RWPE2 (cell line): ENCODE measurements around the gene DUSP2.

Experiments used
- ATAC-seq: fragments of 200-7000 bp; cut with Tn5 transposase; 3 replicates; pipeline ENCODE4 v1.9.1; 2021; ENCODE audit warnings: low read depth
- DNase-seq: peaks from one replicate; pipeline ENCODE4 v3.0.0-alpha.2; 2020; ENCODE audit warnings: low spot score
- H3K27ac ChIP-seq: fragments of 450-650 bp; 2 replicates; pipeline ENCODE4 v1.5.1; 2017; ENCODE audit warnings: mild to moderate bottlenecking; ENCODE audit not compliant: poor library complexity, severe bottlenecking
- H3K27me3 ChIP-seq: fragments of 250-450 bp; sonication (Bioruptor Pico); 2 replicates; pipeline ENCODE4 v1.5.1; 2021; ENCODE audit warnings: mild to moderate bottlenecking, moderate library complexity; ENCODE audit not compliant: insufficient read depth, poor library complexity, severe bottlenecking
- H3K36me3 ChIP-seq: fragments of 250-450 bp; sonication (Bioruptor Pico); 2 replicates; pipeline ENCODE4 v1.5.1; 2020; ENCODE audit warnings: low read depth, mild to moderate bottlenecking, moderate library complexity
- H3K4me1 ChIP-seq: fragments of 250-450 bp; sonication (Bioruptor Pico); 2 replicates; pipeline ENCODE4 v1.5.1; 2021; ENCODE audit warnings: mild to moderate bottlenecking, moderate library complexity; ENCODE audit not compliant: insufficient read depth, poor library complexity, severe bottlenecking
- H3K4me3 ChIP-seq: fragments of 250-450 bp; sonication (Bioruptor Pico); 2 replicates; pipeline ENCODE4 v1.5.1; 2021; ENCODE audit warnings: mild to moderate bottlenecking, moderate library complexity; ENCODE audit not compliant: severe bottlenecking
- H3K9me3 ChIP-seq: fragments of 250-450 bp; sonication (Bioruptor Pico); 2 replicates; pipeline ENCODE4 v1.5.1; 2021; ENCODE audit warnings: mild to moderate bottlenecking, moderate library complexity; ENCODE audit not compliant: severe bottlenecking
- CTCF ChIP-seq: fragments of 450-650 bp; IDR thresholded peaks from one replicate; pipeline ENCODE4 v1.5.1; 2017; ENCODE audit warnings: mild to moderate bottlenecking, moderate library complexity; ENCODE audit not compliant: poor library complexity, severe bottlenecking

The DUSP2 gene

GRCh38 chr2:96170626-96171025, 25.4 kb upstream of the DUSP2 start:
- Histone ChIP-seq H3K27ac (no peak overlapping the region), H3K9me3 (no peaks in the 10 kb centered on the region), H3K4me3 (no peak overlapping the region), H3K27me3 (no peaks in the 10 kb centered on the region), H3K4me1 (no peaks in the 10 kb centered on the region), H3K36me3 (no peaks in the 10 kb centered on the region)
- ATAC-seq: no peak
- no peak for DNase-seq
- TF ChIP-seq CTCF: no peak

- Histone ChIP-seq H3K4me3 (no peak overlapping the region), H3K27ac (no peak overlapping the region), H3K27me3 (no peaks in the 10 kb centered on the region), H3K36me3 (no peaks in the 10 kb centered on the region), H3K4me1 (no peaks in the 10 kb centered on the region), H3K9me3 (no peaks in the 10 kb centered on the region)
- TF ChIP-seq CTCF: no peak
- no peak for ATAC-seq
- no peak for DNase-seq
Observed at GRCh38 chr2:96169868-96170507, 24.7 kb upstream of the DUSP2 start.

GRCh38 chr2:96167407-96168013, 22.3 kb upstream of the DUSP2 start:
- no peaks in the 10 kb centered on the region for H3K9me3 ChIP-seq
- H3K27ac ChIP-seq: no peak overlapping the region
- no peaks in the 10 kb centered on the region for H3K36me3 ChIP-seq
- no peak overlapping the region for H3K4me3 ChIP-seq
- ATAC-seq (no peak), DNase-seq (no peak)
- TF ChIP-seq CTCF: no peak
- H3K27me3 ChIP-seq: no peaks in the 10 kb centered on the region
- H3K4me1 ChIP-seq: no peaks in the 10 kb centered on the region

- ATAC-seq (no peak), DNase-seq (no peak)
- TF ChIP-seq CTCF: no peak
- H3K4me1 ChIP-seq: no peaks in the 10 kb centered on the region
- H3K4me3 ChIP-seq: no peak overlapping the region
- H3K9me3 ChIP-seq: no peaks in the 10 kb centered on the region
- no peak overlapping the region for H3K27ac ChIP-seq
- no peaks in the 10 kb centered on the region for H3K36me3 ChIP-seq
- no peaks in the 10 kb centered on the region for H3K27me3 ChIP-seq
Observed at GRCh38 chr2:96164459-96165184, 19.4 kb upstream of the DUSP2 start.
